Loucy (cell line): Measurements from ENCODE around the gene MMADHC.

ENCODE experiments used
- H2AFZ ChIP-seq: fragments of 200-600 bp; sonication (generic); 2 replicates; pipeline ENCODE4 v1.6.0; 2016; ENCODE audit warnings: antibody characterized with exemption, mild to moderate bottlenecking, low read length, moderate library complexity
- H3F3A ChIP-seq: fragments of 200-600 bp; 2 replicates; pipeline ENCODE4 v1.6.0; 2016; ENCODE audit warnings: antibody characterized with exemption, low read depth, mild to moderate bottlenecking
- H3K27me3 ChIP-seq: fragments of 200-600 bp; sonication (generic); 2 replicates; pipeline ENCODE4 v1.6.1; 2014; ENCODE audit warnings: low read length, mild to moderate bottlenecking; ENCODE audit not compliant: insufficient read depth, poor library complexity, severe bottlenecking
- H3K36me3 ChIP-seq: fragments of 200-600 bp; sonication (generic); 2 replicates; pipeline ENCODE4 v1.6.1; 2016; ENCODE audit warnings: low read length; ENCODE audit not compliant: insufficient read depth
- H3K4me1 ChIP-seq: fragments of 200-600 bp; sonication (generic); 2 replicates; pipeline ENCODE4 v1.5.1; 2014; ENCODE audit warnings: low read length, mild to moderate bottlenecking; ENCODE audit not compliant: insufficient read depth, poor library complexity, severe bottlenecking
- H3K4me2 ChIP-seq: fragments of 200-600 bp; sonication (generic); 2 replicates; pipeline ENCODE4 v1.6.0; 2014; ENCODE audit warnings: antibody characterized with exemption, low read length, low read depth, mild to moderate bottlenecking; ENCODE audit not compliant: poor library complexity, severe bottlenecking
- H3K4me3 ChIP-seq: fragments of 200-600 bp; sonication (generic); 2 replicates; pipeline ENCODE4 v1.5.1; 2014; ENCODE audit warnings: low read length, mild to moderate bottlenecking, mixed read lengths; ENCODE audit not compliant: poor library complexity, severe bottlenecking
- H3K79me2 ChIP-seq: fragments of 200-600 bp; sonication (generic); 2 replicates; pipeline ENCODE4 v1.6.1; 2014; ENCODE audit warnings: low read length; ENCODE audit not compliant: insufficient read depth
- H3K9ac ChIP-seq: fragments of 200-600 bp; sonication (generic); 2 replicates; pipeline ENCODE4 v1.6.0; 2014; ENCODE audit warnings: mild to moderate bottlenecking, low read depth, low read length, moderate library complexity; ENCODE audit not compliant: poor library complexity, severe bottlenecking
- H3K9me2 ChIP-seq: fragments of 200-600 bp; sonication (generic); replicated peaks from 2 replicates; pipeline ENCODE4 v1.6.1; 2016; ENCODE audit warnings: low read depth, low read length, mixed read lengths
- H3K9me3 ChIP-seq: fragments of 200-600 bp; sonication (generic); 2 replicates; pipeline ENCODE4 v1.6.1; 2014; ENCODE audit warnings: mild to moderate bottlenecking, antibody characterized with exemption, low read length, low read depth; ENCODE audit not compliant: insufficient read depth
- H4K20me1 ChIP-seq: fragments of 200-600 bp; sonication (generic); 2 replicates; pipeline ENCODE4 v1.6.0; 2014; ENCODE audit warnings: antibody characterized with exemption, low read length, mild to moderate bottlenecking; ENCODE audit not compliant: insufficient read depth, poor library complexity, severe bottlenecking
- CTCF ChIP-seq: fragments of 200-600 bp; sonication (generic); conservative IDR thresholded peaks from 2 replicates; pipeline ENCODE4 v1.5.1; 2014; ENCODE audit warnings: mild to moderate bottlenecking, antibody characterized with exemption, low read length
- EZH2phosphoT487 ChIP-seq: fragments of 200-600 bp; IDR thresholded peaks from 2 replicates; pipeline ENCODE4 v1.6.1; 2018; ENCODE audit warnings: antibody characterized with exemption, mild to moderate bottlenecking, moderate library complexity, borderline replicate concordance

The MMADHC gene

GRCh38 chr2:149616681-149617456 lies 29.3 kb upstream of the MMADHC start:
- no peaks in the 10 kb centered on the region for H3K9me3 ChIP-seq
- H3F3A ChIP-seq = no peaks in the 10 kb centered on the region
- no peaks in the 10 kb centered on the region for H4K20me1 ChIP-seq
- no peak overlapping the region for H3K9ac ChIP-seq
- TF ChIP-seq CTCF (no peak), EZH2phosphoT487 (no peak)
- no peaks in the 10 kb centered on the region for H3K79me2 ChIP-seq
- H3K4me2 ChIP-seq = no peak overlapping the region
- no peaks in the 10 kb centered on the region for H3K9me2 ChIP-seq
- H2AFZ ChIP-seq = no peak overlapping the region
- H3K36me3 ChIP-seq = no peaks in the 10 kb centered on the region
- H3K4me1 ChIP-seq = no peaks in the 10 kb centered on the region
- H3K27me3 ChIP-seq = no peaks in the 10 kb centered on the region
- H3K4me3 ChIP-seq = no peak overlapping the region

- H3K79me2 ChIP-seq = no peaks in the 10 kb centered on the region
- no peaks in the 10 kb centered on the region for H4K20me1 ChIP-seq
- H3K9me3 ChIP-seq = no peaks in the 10 kb centered on the region
- no peak overlapping the region for H3K4me3 ChIP-seq
- no peak overlapping the region for H3K9ac ChIP-seq
- no peaks in the 10 kb centered on the region for H3F3A ChIP-seq
- no peaks in the 10 kb centered on the region for H3K36me3 ChIP-seq
- H3K27me3 ChIP-seq = no peaks in the 10 kb centered on the region
- no peak overlapping the region for H2AFZ ChIP-seq
- H3K4me1 ChIP-seq = no peaks in the 10 kb centered on the region
- no peak for TF ChIP-seq CTCF
- no peak for TF ChIP-seq EZH2phosphoT487
- no peak overlapping the region for H3K4me2 ChIP-seq
- H3K9me2 ChIP-seq = no peaks in the 10 kb centered on the region
Measured at GRCh38 chr2:149613704-149614103, 26.1 kb upstream of the MMADHC start.

- Histone ChIP-seq H3K79me2 (no peaks in the 10 kb centered on the region), H3K4me2 (no peak overlapping the region), H3K9me2 (no peaks in the 10 kb centered on the region), H3K9ac (no peak overlapping the region), H3K27me3 (no peaks in the 10 kb centered on the region), H3K36me3 (no peaks in the 10 kb centered on the region), H3K4me1 (no peaks in the 10 kb centered on the region), H2AFZ (no peak overlapping the region), H4K20me1 (no peaks in the 10 kb centered on the region), H3K9me3 (no peaks in the 10 kb centered on the region), H3F3A (no peaks in the 10 kb centered on the region), H3K4me3 (no peak overlapping the region)
- TF ChIP-seq CTCF (no peak), EZH2phosphoT487 (no peak)
Measured at GRCh38 chr2:149612122-149612521, 24.5 kb upstream of the MMADHC start.
